CD4-positive, alpha-beta T cell (primary cell): ENCODE measurements around the gene CHIA. TPM values are rescaled to one million over a fixed set of nuclear protein-coding genes. Genes with fewer than 3 reads are reported as not detected.

Source experiments
- ATAC-seq: fragments of 200-7000 bp; cut with Tn5 transposase; one replicate; pipeline ENCODE4 v1.10.0; 2022; ENCODE audit warnings: mild to moderate bottlenecking; ENCODE audit not compliant: poor library complexity
- CTCF ChIA-PET: fragments of 350-600 bp; sonication (Branson Sonifier 250); formaldehyde crosslinking; loops from one replicate; lab custom pipeline; 2021; ENCODE audit warnings: antibody characterized with exemption, inconsistent platforms; lab: Charles Lee
- POLR2A ChIA-PET: fragments of 350-600 bp; sonication (Branson Sonifier 250); formaldehyde crosslinking; loops from one replicate; lab custom pipeline; 2021; ENCODE audit warnings: antibody characterized with exemption, inconsistent platforms; lab: Charles Lee
- DNase-seq, 14 experiments: peaks; one replicate each; pipeline ENCODE4 v3.0.0-alpha.2; 2013 to 2020; ENCODE audit warnings: mixed read lengths in 2 of 14
- H3K27ac ChIP-seq, 2 donors: one replicate each; pipeline versions ENCODE4 v1.5.1 to v1.7.0; 2013; ENCODE audit warnings: low read length in 2 of 2, low read depth in 1 of 2, mild to moderate bottlenecking in 1 of 2
- H3K27me3 ChIP-seq, 2 experiments: 1 replicate in 1 of 2; 2 replicates in 1 of 2; pipeline versions ENCODE4 v1.6.1 to v1.7.0; 2013; ENCODE audit warnings: low read length in 2 of 2, control low read depth in 1 of 2, mild to moderate bottlenecking in 1 of 2, moderate library complexity in 1 of 2; ENCODE audit not compliant: insufficient read depth in 2 of 2, control insufficient read depth in 1 of 2
- H3K36me3 ChIP-seq: one replicate; pipeline ENCODE4 v1.6.1; 2013; ENCODE audit warnings: low read length, control low read depth; ENCODE audit not compliant: insufficient read depth
- H3K4me1 ChIP-seq: one replicate; pipeline ENCODE4 v1.6.1; 2013; ENCODE audit warnings: low read length, control low read depth; ENCODE audit not compliant: insufficient read depth
- H3K4me3 ChIP-seq: one replicate; pipeline ENCODE4 v1.5.1; 2013; ENCODE audit warnings: mild to moderate bottlenecking, low read length, moderate library complexity
- H3K9me3 ChIP-seq, 2 experiments: 1 replicate in 1 of 2; 2 replicates in 1 of 2; pipeline versions ENCODE4 v1.6.1 to v1.7.0; 2013; ENCODE audit warnings: low read length in 2 of 2, mild to moderate bottlenecking in 2 of 2, control low read depth in 1 of 2, moderate library complexity in 1 of 2; ENCODE audit not compliant: control insufficient read depth in 1 of 2, insufficient read depth in 1 of 2
- H3K27ac Mint-ChIP-seq: one replicate; pipeline ENCODE4 v1.8.0; 2020; ENCODE audit warnings: mixed read lengths
- H3K27me3 Mint-ChIP-seq: one replicate; pipeline ENCODE4 v1.8.0; 2021; ENCODE audit warnings: mixed read lengths
- H3K36me3 Mint-ChIP-seq: one replicate; pipeline ENCODE4 v1.8.0; 2021; ENCODE audit warnings: low read depth, mixed read lengths
- H3K4me1 Mint-ChIP-seq: one replicate; pipeline ENCODE4 v1.8.0; 2021; ENCODE audit warnings: low read depth, mixed read lengths
- H3K4me3 Mint-ChIP-seq: one replicate; pipeline ENCODE4 v1.8.0; 2020; ENCODE audit warnings: mild to moderate bottlenecking, mixed read lengths
- H3K9me3 Mint-ChIP-seq: one replicate; pipeline ENCODE4 v1.8.0; 2020; ENCODE audit warnings: mixed read lengths
- intact Hi-C, 2 experiments: fragments of 100-400 bp; cut with DNase I in 1 of 2; cut with micrococcal nuclease in 1 of 2; formaldehyde crosslinking; loops; one replicate each; pipeline versions ENCODE4 v1.15.1 to v1.9.0; 2023 to 2025; cut with DNase I, micrococcal nuclease
- total RNA-seq, 174 experiments: library from RNA in 2 of 174; stranded (reverse) in 2 of 174; gene quantifications; one replicate each; pipeline ENCODE4 v1.2.3 and lab custom pipeline; 2021 to 2026
- TF ChIP-seq, protein P1 (sequence below): fragments of 200-600 bp; IDR thresholded peaks from one replicate; pipeline ENCODE4 v1.8.0; 2022; ENCODE audit warnings: antibody characterized with exemption, mild to moderate bottlenecking

Gene CHIA
- total RNA-seq, 2 experiments from 2014 or later, result not detected

DNA sequence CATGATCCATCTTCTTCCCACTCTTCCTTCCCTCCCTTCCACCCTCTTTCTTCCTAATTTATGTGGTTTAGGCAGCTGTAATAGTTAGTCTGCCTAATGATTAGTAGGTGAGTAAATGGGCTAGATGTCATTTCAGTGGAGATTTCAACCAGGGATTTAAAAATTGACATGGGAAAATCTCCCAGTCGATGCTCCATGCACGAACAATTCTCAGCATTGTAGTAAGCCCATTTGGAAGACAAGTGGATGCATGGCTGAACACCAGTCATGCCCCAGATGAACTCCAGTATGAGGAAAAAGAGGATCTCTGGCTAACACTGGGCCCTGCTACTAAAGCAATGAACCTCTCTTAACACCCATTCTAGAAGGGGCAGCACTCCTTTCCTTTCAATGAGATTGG, 37.9 kb upstream of the CHIA start:
- intact Hi-C loops, result no loop called here
- Mint-ChIP-seq H3K27ac (no peak overlapping the region), H3K4me3 (no peak overlapping the region), H3K36me3 (no peaks in the 10 kb centered on the region), H3K9me3 (no peaks in the 10 kb centered on the region), H3K4me1 (peaks cover 42% of the 10 kb centered on the region), H3K27me3 (no peaks in the 10 kb centered on the region)
- H3K4me3 ChIP-seq, result no peak overlapping the region
- DNase-seq (no peak), ATAC-seq (no peak)
- POLR2A ChIA-PET, result no interaction called here
- CTCF ChIA-PET, result no interaction called here
- TF ChIP-seq, protein P1, sequence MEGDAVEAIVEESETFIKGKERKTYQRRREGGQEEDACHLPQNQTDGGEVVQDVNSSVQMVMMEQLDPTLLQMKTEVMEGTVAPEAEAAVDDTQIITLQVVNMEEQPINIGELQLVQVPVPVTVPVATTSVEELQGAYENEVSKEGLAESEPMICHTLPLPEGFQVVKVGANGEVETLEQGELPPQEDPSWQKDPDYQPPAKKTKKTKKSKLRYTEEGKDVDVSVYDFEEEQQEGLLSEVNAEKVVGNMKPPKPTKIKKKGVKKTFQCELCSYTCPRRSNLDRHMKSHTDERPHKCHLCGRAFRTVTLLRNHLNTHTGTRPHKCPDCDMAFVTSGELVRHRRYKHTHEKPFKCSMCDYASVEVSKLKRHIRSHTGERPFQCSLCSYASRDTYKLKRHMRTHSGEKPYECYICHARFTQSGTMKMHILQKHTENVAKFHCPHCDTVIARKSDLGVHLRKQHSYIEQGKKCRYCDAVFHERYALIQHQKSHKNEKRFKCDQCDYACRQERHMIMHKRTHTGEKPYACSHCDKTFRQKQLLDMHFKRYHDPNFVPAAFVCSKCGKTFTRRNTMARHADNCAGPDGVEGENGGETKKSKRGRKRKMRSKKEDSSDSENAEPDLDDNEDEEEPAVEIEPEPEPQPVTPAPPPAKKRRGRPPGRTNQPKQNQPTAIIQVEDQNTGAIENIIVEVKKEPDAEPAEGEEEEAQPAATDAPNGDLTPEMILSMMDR, result no peak
- H3K27me3 ChIP-seq, result no peaks in the 10 kb centered on the region
- H3K4me1 ChIP-seq, result peaks cover 10% of the 10 kb centered on the region
- H3K36me3 ChIP-seq, result no peaks in the 10 kb centered on the region
- no peak overlapping the region for H3K27ac ChIP-seq
- no peaks in the 10 kb centered on the region for H3K9me3 ChIP-seq

DNA sequence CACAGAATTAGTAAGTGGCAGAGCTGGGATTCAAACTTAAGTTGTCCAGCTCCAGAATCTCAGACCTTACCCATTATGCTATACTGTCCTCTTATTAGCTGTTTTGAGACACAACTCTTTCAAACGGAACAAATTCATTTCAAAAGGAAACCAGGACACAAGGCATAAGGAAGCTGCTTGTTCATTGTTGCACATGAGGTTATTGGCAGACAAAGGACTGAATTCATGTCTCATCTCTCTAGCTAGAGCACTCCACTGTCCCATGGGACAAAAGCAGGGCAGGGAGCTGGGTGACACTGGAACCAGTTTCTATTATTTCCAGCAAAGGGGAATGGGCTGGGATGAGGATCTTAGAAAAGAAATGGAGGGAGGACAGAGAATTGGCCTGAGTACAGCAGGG, 36.8 kb upstream of the CHIA start:
- no peak overlapping the region for H3K4me3 Mint-ChIP-seq
- TF ChIP-seq, protein P1, result no peak
- no peaks in the 10 kb centered on the region for H3K36me3 ChIP-seq
- no peaks in the 10 kb centered on the region for H3K27me3 Mint-ChIP-seq
- no peak overlapping the region for H3K4me3 ChIP-seq
- DNase-seq, result no peak
- ChIA-PET POLR2A (no interaction called here), CTCF (no interaction called here)
- no peak overlapping the region for H3K27ac ChIP-seq
- H3K27ac Mint-ChIP-seq, result no peak overlapping the region
- no peaks in the 10 kb centered on the region for H3K36me3 Mint-ChIP-seq
- no peak for ATAC-seq
- no peaks in the 10 kb centered on the region for H3K9me3 Mint-ChIP-seq
- H3K27me3 ChIP-seq, result no peaks in the 10 kb centered on the region
- intact Hi-C loops, result no loop called here
- H3K4me1 Mint-ChIP-seq, result peaks cover 42% of the 10 kb centered on the region
- peaks cover 10% of the 10 kb centered on the region for H3K4me1 ChIP-seq
- H3K9me3 ChIP-seq, result no peaks in the 10 kb centered on the region

DNA sequence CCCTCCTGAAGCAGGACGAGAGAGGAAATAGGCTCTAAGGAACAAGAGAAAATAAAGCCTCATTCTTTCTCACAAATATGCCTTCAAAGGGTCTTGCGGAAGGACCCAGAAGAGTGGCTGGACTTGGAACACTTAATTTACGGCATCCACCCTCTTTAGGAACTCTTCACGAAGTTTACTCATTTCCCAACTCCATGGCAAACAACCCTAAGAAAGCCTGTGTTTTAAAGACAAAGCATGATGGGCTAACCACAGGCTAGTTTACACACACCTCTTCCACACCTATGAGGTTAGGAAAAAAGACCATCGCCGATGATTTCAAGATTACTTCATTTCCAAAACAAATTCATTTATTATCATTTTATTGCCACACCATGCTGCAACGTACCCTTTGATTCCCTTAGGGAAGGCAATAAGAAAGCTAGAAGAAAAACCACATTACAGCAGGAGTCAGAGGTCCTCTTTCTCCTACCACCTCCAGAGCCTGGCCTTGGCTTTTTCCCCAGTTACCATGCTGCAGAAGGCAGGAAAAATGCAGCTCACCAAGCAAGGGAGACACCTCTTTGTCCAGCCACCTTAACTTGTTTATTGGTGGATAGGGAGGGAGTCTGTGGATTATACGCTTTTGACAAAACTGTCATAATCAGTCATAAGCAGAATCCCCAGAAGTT, 33.5 kb upstream of the CHIA start:
- POLR2A ChIA-PET, result no interaction called here

More for the DNA sequence above, 33.5 kb upstream of the CHIA start:
- H3K27ac ChIP-seq, result no peak overlapping the region
- TF ChIP-seq, protein P1, result no peak
- no peaks in the 10 kb centered on the region for H3K9me3 ChIP-seq
- DNase-seq (no peak), ATAC-seq (no peak)
- peaks cover 3% of the 10 kb centered on the region for H3K4me1 ChIP-seq
- Mint-ChIP-seq H3K27me3 (no peaks in the 10 kb centered on the region), H3K36me3 (no peaks in the 10 kb centered on the region), H3K27ac (no peak overlapping the region), H3K4me1 (peaks cover 24% of the 10 kb centered on the region), H3K4me3 (no peak overlapping the region), H3K9me3 (no peaks in the 10 kb centered on the region)
- no peaks in the 10 kb centered on the region for H3K27me3 ChIP-seq
- CTCF ChIA-PET, result no interaction called here
- intact Hi-C loops, result no loop called here
- no peaks in the 10 kb centered on the region for H3K36me3 ChIP-seq
- H3K4me3 ChIP-seq, result no peak overlapping the region
